ENCODE data around the gene CXCL5.

Gene CXCL5

DNA sequence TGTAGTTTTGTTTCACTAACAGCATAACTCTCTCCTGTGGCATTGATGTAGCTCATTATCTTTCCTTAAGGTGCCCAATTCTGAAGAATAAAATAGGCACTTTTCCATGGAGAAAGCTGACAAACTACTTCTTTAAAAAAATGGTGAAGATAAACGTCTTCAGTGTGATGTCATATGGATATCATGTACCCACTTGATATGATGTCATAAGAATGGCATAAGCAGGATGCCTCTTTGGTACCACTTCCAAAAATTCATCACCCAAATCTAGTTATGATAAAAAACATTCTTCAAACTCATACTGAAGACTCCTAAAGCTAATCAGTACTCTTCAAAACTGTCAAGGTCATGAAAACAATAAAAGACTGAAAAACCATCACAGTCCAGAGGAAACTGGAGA lies 42.9 kb upstream of the CXCL5 start:
- no peak for DNase-seq (ENCODE audit: low read depth, low spot score)
- no peak overlapping the region for H3K4me3 ChIP-seq (ENCODE audit: low read depth, low read length)
- no peak for TF ChIP-seq CTCF (IDR thresholded peaks at IDR 0.05; ENCODE audit: insufficient read depth, low read length, missing control alignments)
- ChIA-PET POLR2A (no interaction called here), CTCF (interaction anchor here (0.8 to 1.2 kb wide), 3 partner anchors 15 to 312 kb away, joined by 3 to 4 read pairs (median 4); no protein-coding TSS in a partner anchor)

- DNase-seq (ENCODE audit: low read depth, low spot score) = no peak
- ChIA-PET POLR2A (interaction anchor here (0.9 kb wide), 2 partner anchors 17 to 71 kb away, joined by 3 to 4 read pairs; no protein-coding TSS in a partner anchor), CTCF (interaction anchor here (0.9 to 3.0 kb wide), 14 partner anchors 10 to 464 kb away, joined by 3 to 24 read pairs (median 4); no protein-coding TSS in a partner anchor)
- H3K4me3 ChIP-seq (ENCODE audit: low read depth, low read length) = peak overlapping the region; percentile 71
- no peak for TF ChIP-seq CTCF (IDR thresholded peaks at IDR 0.05; ENCODE audit: insufficient read depth, low read length, missing control alignments)
Observed at GRCh38 chr4:74039315-74039763, 40.9 kb upstream of the CXCL5 start.

- TF ChIP-seq CTCF (IDR thresholded peaks at IDR 0.05; ENCODE audit: insufficient read depth, low read length, missing control alignments) = peak; percentile 11
- peak within 1 kb of the TSS; percentile 71 for H3K4me3 ChIP-seq (ENCODE audit: low read depth, low read length)
- POLR2A ChIA-PET = interaction anchor here (0.9 kb wide), 2 partner anchors 18 to 71 kb away, joined by 3 to 4 read pairs; no protein-coding TSS in a partner anchor
- DNase-seq (ENCODE audit: low read depth, low spot score) = no peak
- CTCF ChIA-PET = interaction anchor here (0.7 to 3.0 kb wide), 24 partner anchors 11 to 463 kb away, joined by 3 to 24 read pairs (median 4); no protein-coding TSS in a partner anchor
Observed at GRCh38 chr4:74038425-74039314, 40.2 kb upstream of the CXCL5 start, which contains the start of gene CXCL3. CXCL3 (minus strand) TSS chr4:74038689; CDS start chr4:74038611, 78 bp downstream.

DNA sequence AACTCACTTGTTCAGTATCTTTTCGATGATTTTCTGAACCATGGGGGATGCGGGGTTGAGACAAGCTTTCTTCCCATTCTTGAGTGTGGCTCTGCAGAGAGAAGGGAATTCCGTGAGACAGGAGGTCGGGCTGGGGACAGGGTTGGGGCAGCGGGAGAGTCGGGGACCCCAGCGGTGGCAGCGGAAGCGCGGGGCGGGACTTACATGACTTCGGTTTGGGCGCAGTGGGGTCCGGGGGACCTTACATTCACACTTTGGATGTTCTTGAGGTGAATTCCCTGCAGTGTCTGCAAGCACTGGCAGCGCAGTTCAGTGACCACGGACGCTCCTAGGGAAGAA lies 39.6 kb upstream of the CXCL5 start:
- peak overlapping the region; percentile 71 for H3K4me3 ChIP-seq (ENCODE audit: low read depth, low read length)
- CTCF ChIA-PET = interaction anchor here (0.9 to 3.0 kb wide), 18 partner anchors 10 to 384 kb away, joined by 3 to 24 read pairs (median 4); no protein-coding TSS in a partner anchor
- POLR2A ChIA-PET = no interaction called here
- no peak for DNase-seq (ENCODE audit: low read depth, low spot score)
- no peak for TF ChIP-seq CTCF (IDR thresholded peaks at IDR 0.05; ENCODE audit: insufficient read depth, low read length, missing control alignments)

GRCh38 chr4:74037076-74037955 lies 38.8 kb upstream of the CXCL5 start:
- ChIA-PET POLR2A (interaction anchor here (0.7 kb wide), 1 partner anchor 1508 kb away, joined by 3 read pairs; no protein-coding TSS in a partner anchor), CTCF (interaction anchor here (0.9 to 3.0 kb wide), 13 partner anchors 9 to 384 kb away, joined by 3 to 24 read pairs (median 5); no protein-coding TSS in a partner anchor)
- TF ChIP-seq CTCF (IDR thresholded peaks at IDR 0.05; ENCODE audit: insufficient read depth, low read length, missing control alignments) = no peak
- DNase-seq (ENCODE audit: low read depth, low spot score) = no peak
- H3K4me3 ChIP-seq (ENCODE audit: low read depth, low read length) = no peak overlapping the region; the same call in 1 of the 2 replicates

Measured in AG04449 (cell line).